Peyer's patch (tissue), 4 donors: ENCODE measurements around the gene OR56A4.

ENCODE experiments used
- POLR2A ChIP-seq, 2 donors: fragments of 450-650 bp; IDR thresholded peaks; one replicate each; pipeline ENCODE4 v1.5.1; 2017; ENCODE audit warnings: antibody characterized with exemption in 2 of 2, mild to moderate bottlenecking in 2 of 2, moderate library complexity in 2 of 2
- TF ChIP-seq, protein P1 (sequence below), 6 experiments: fragments of 450-650 bp in 4 of 6; fragments of 200-600 bp in 2 of 6; sonication (generic) in 1 of 6; IDR thresholded peaks; one replicate each; pipeline ENCODE4 v1.5.1; 2017 to 2019; ENCODE audit warnings: antibody characterized with exemption in 6 of 6, mild to moderate bottlenecking in 3 of 6, moderate library complexity in 1 of 6

DNA sequence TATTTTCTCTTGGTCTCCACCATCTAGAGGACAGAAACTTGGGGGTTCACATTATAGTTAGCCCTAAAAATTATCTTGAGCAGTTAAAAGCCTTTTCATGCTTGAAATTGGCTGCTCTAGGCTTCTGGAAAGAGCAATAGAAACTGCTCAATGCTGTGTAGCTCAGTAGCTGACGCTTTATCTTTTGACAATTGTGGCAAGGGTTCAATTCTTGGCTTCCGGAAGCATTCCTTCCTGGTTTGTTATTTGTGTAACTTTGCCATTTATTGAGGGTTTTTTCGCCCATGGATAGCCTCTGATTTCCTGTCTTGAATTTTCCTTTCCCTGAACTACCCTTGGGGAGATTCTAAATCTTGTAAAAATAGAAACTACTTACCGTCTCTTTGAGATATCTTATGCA is 34.1 kb upstream of the OR56A4 start:
- TF ChIP-seq, protein P1, sequence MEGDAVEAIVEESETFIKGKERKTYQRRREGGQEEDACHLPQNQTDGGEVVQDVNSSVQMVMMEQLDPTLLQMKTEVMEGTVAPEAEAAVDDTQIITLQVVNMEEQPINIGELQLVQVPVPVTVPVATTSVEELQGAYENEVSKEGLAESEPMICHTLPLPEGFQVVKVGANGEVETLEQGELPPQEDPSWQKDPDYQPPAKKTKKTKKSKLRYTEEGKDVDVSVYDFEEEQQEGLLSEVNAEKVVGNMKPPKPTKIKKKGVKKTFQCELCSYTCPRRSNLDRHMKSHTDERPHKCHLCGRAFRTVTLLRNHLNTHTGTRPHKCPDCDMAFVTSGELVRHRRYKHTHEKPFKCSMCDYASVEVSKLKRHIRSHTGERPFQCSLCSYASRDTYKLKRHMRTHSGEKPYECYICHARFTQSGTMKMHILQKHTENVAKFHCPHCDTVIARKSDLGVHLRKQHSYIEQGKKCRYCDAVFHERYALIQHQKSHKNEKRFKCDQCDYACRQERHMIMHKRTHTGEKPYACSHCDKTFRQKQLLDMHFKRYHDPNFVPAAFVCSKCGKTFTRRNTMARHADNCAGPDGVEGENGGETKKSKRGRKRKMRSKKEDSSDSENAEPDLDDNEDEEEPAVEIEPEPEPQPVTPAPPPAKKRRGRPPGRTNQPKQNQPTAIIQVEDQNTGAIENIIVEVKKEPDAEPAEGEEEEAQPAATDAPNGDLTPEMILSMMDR (IDR thresholded peaks at IDR 0.05): no peak
- no peak for TF ChIP-seq POLR2A (IDR thresholded peaks at IDR 0.05)
